ELF-1 (cell line): ENCODE results near the gene BLM.
"Not testable (repeated sequence)": the region's sequence is repeated elsewhere in the genome, so short reads cannot be mapped to it uniquely, and the experiment has no call there.

Source experiments
- DNase-seq: peaks from one replicate; pipeline ENCODE4 v3.0.0-alpha.2; 2016; ENCODE audit warnings: low read depth, low spot score

BLM gene

GRCh38 chr15:90735923-90736322 is 18.8 kb downstream of the BLM start:
- no peak for DNase-seq

GRCh38 chr15:90740545-90740944 is 23.4 kb downstream of the BLM start:
- DNase-seq, result not testable (repeated sequence)

GRCh38 chr15:90742087-90742486 is 24.9 kb downstream of the BLM start:
- DNase-seq, result no peak

GRCh38 chr15:90743407-90743806 is 26.3 kb downstream of the BLM start:
- no peak for DNase-seq

GRCh38 chr15:90744759-90745402 is 27.7 kb downstream of the BLM start:
- DNase-seq, result no peak

GRCh38 chr15:90749754-90750153 is 32.6 kb downstream of the BLM start:
- DNase-seq, result no peak

- no peak for DNase-seq
Observed at GRCh38 chr15:90750186-90750585, 33.0 kb downstream of the BLM start.

- no peak for DNase-seq
Observed at GRCh38 chr15:90751300-90751825, 34.2 kb downstream of the BLM start.

GRCh38 chr15:90756916-90757315 is 39.8 kb downstream of the BLM start:
- DNase-seq, result no peak

GRCh38 chr15:90757461-90757860 is 40.3 kb downstream of the BLM start:
- DNase-seq, result no peak

GRCh38 chr15:90760661-90761232 is 43.6 kb downstream of the BLM start:
- no peak for DNase-seq

- no peak for DNase-seq
Observed at GRCh38 chr15:90761629-90762028, 44.5 kb downstream of the BLM start.

- no peak for DNase-seq
Observed at GRCh38 chr15:90762109-90762508, 45.0 kb downstream of the BLM start.

- DNase-seq, result no peak
Observed at GRCh38 chr15:90763366-90764099, 46.4 kb downstream of the BLM start.

- DNase-seq, result no peak
Observed at GRCh38 chr15:90765531-90765930, 48.4 kb downstream of the BLM start.

- no peak for DNase-seq
Observed at GRCh38 chr15:90765966-90766365, 48.8 kb downstream of the BLM start.

GRCh38 chr15:90769375-90769774 is 52.2 kb downstream of the BLM start:
- DNase-seq, result no peak

- no peak for DNase-seq
Observed at GRCh38 chr15:90773485-90773884, 56.3 kb downstream of the BLM start.

GRCh38 chr15:90774731-90775514 is 57.8 kb downstream of the BLM start:
- DNase-seq, result no peak

GRCh38 chr15:90780916-90781315 is 63.8 kb downstream of the BLM start:
- no peak for DNase-seq

GRCh38 chr15:90782442-90782841 is 65.3 kb downstream of the BLM start:
- no peak for DNase-seq

GRCh38 chr15:90787881-90788280 is 70.7 kb downstream of the BLM start:
- DNase-seq, result no peak
